ENCODE results near the gene KCTD16.

KCTD16 gene

GRCh38 chr5:144469106-144469505 lies 298.4 kb downstream of the KCTD16 start:
- DNase-seq, result no peak

DNA sequence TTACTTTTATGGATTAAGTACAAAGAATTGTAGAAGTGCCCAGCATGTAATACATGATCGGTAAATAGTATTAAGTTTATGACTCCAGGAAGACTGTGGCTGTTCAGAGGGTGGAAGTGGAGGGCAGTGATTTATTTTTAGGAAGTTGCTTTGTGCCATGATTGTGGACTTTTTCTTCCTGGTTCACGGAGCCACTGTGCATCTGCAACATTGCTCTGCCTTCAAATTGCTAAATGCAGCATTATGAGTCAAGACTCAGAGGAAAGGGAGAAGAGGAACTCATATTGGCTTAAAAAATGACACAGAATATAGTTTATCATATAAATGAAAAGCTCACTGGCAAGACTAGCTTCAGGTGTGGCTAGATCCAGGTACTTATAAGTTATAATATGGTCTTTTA lies 301.5 kb downstream of the KCTD16 start:
- no peak for DNase-seq

GRCh38 chr5:144473650-144474049 lies 303.0 kb downstream of the KCTD16 start:
- DNase-seq, result no peak

- no peak for DNase-seq
Observed at GRCh38 chr5:144478565-144478964, 307.9 kb downstream of the KCTD16 start.

DNA sequence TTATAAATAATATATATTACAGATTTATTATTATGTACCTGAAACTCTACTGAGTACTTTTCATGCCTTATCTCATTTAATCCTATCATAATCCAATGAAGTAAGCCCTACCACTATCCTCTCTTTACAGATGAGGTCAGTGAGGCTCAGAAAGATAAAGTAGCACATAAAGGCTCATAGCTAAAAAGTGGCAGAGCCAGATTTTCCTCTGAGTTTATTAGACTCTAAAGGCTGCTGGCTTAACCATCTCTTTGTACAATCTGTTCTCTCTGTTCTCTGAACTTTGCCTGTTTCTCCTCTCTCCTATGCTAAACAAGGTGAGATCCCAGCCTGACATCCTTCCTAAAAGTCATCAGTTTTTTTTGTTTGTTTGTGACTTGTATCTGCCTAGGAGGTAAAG lies 311.2 kb downstream of the KCTD16 start:
- no peak for DNase-seq

DNA sequence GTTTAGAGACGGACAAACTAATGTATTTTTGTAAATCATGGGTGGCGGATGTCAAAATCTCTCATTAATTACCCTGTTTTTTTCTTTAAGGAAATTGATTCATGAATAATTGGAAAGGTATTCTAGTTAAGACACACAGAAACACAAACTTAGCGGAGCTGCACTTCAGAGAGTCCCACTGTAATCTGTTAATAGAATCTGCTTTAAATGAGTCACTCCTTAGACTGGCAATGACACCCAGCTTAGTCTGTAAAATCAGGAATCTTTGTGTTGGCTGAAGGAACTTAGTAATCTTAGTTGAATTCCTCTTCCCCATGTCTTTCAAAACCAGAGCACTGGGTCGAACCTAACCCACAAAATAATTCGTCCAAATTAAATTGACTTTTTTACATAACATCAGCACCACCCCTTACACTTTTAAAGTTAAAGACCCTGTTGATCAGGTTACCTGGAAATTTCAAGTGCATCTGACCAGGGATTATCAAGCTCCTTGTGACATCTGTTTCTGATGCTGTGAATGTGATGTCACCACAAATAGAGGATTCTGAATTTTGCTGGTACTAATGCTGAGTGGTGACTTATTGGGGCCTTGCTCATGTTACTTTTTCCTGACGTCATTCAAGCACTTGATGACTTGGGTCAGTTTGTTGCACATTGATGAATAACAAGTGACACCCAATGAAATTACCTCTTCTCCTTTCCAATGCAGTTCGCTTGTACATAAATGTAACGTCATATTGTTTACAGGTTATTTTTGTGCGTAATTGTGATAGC lies 313.6 kb downstream of the KCTD16 start:
- DNase-seq, result no peak

DNA sequence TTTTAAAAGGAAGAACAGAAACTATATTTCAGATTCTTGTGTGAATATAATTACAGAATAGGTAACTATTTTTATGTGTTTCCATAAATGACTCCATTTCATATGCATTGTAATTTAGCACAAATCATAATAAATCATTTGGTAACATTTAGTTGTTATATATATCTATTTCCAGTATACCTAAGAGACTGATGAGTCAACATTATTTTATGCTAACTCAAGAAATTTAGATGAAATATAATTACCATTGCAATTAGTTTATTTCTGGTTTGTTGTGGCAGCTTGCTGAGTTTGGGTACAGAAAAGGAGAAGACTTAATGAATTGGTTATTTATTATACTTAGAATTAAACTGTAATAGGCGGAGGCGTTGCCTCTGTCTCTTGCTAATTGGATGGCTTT lies 314.9 kb downstream of the KCTD16 start:
- no peak for DNase-seq

GRCh38 chr5:144487207-144487606 lies 316.5 kb downstream of the KCTD16 start:
- no peak for DNase-seq

DNA sequence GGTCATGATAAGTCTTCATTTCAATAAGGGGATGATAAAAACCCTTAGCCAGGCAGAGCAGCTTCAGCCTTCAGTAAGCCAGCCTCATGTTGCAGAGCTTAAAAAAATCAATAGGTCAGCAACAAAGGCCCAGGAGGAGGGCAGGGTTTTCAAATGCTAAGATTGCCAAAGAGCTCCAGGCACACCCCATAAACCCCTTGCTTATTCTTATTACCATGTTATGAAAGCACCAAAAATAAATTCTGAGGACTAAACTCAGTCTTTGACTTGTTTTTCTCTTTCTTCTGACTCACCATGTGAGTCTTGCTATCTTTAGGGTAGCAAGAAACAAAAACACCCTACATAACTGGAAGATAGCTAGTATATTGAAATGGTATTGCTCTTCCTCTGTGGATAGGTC lies 317.1 kb downstream of the KCTD16 start:
- no peak for DNase-seq

DNA sequence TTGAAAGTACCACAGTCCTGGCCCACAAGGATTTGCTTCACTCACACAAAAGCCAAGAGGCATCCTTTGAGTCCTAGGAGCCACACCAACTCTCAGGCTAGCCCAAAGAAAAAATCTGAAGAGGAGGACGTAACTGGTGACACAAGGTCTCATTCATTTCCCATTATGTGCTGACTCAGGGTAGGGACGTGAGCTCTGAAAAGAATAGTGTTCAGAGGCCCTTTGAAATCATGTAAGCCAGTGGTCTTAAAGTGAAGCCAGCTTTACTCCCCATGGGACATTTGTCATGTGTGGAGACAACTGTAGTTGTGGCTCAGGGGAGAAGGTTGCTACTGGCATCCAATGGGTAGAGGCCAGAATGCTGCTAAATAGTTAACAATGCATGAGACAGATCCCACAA lies 332.4 kb downstream of the KCTD16 start:
- DNase-seq, result no peak

GRCh38 chr5:144504929-144505577 lies 334.4 kb downstream of the KCTD16 start:
- no peak for DNase-seq

DNA sequence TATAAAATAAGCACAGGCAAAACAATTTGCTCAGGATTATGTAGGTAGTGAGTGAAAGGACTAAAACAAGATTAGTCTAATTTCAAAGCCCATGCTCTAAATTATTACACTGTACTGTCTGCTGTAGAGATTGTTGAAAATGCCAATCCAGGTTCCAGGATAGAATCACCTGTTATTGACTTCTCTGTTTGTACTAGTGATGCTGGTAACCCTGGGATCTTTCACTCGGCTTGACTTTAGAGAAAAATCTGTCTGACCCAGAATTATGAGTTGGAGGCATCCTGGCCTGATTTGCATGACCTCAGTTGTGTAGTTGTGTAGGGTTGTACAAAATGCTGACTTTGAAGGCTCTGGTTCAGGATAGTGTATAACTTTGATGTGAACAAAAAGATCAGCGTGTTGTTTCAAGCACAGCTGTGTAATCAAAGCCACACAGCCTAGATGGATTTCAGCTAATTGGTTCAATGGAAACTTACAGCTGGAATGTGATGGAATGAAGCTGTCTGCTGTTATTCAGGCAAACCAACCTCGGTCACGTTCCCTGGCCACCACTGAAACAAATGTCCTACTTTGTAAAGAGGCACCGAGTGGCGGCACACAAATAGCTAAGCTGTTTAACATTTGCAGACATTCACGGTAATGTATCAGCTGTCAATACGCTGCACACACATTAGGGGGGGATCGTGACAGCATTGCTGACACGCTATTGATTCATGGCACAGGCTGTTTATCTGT lies 340.3 kb downstream of the KCTD16 start:
- DNase-seq, result no peak

DNA sequence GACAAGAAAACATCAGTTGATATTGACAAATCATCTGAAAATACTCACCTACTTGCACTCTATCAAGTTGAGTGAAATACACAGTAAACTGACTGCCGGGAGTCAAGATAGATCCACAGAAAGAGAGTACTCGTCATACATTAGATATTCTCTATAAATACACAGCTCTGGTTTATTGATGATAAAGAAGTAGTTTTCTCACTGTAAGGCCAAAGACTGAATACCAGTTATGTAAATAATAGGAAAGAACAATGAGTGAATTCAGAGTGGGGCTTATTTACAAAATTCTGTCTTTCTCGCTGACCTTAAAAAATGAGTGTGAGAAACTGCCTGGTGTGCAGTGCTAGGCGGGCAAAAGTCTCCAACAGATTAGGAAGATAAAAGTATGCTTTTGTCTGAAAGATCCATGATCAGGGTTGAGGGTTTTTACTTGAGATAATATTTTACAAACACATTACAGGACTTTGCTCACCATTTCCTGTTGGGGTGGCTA lies 341.0 kb downstream of the KCTD16 start:
- no peak for DNase-seq

DNA sequence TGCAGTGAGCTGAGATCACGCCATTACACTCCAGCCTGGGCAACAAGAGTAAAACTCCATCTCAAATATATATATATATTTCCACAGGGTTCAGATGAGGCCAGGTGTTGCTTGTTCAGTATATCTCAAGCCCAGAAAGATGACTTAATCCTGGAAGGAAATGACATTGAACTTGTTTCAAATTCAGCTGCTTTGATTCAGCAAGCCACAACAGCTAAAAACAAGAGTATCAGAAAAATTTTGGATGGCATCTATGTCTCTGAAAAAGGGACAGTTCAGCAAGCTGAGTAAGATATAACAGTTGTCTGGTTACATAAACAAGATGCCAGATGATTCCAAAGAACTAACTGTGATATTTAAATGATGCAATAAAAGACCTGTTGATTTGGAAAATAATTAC lies 352.0 kb downstream of the KCTD16 start:
- DNase-seq, result no peak

- DNase-seq, result no peak
Observed at GRCh38 chr5:144525000-144525399, 354.3 kb downstream of the KCTD16 start.

DNA sequence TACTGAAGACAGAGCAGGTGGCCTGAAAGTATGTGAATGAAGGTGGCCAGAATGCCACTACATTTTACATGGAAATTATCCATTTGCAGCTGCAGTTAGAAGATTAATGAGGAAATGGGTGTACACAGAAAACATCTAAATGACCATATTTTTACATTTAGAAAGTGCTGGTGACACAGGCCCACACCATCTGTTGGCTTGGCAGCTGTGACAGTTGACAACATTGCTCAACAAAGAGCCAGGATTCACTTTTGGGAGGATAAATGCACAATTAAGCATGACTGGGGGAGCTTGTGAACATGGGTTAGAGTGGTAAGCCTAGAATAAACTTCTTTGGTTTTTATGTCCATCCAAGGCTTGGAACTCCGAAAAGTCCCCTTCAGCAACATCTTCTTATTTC lies 360.5 kb downstream of the KCTD16 start:
- DNase-seq, result no peak
